Karpas-422 (cell line): Measurements from ENCODE around the gene OR51S1. TPM values are rescaled to one million over a fixed set of nuclear protein-coding genes. Genes with fewer than 3 reads are reported as not detected.
"Not testable (repeated sequence)": the region's sequence is repeated elsewhere in the genome, so short reads cannot be mapped to it uniquely, and the experiment has no call there.

Source experiments
- DNase-seq: peaks from one replicate; pipeline ENCODE4 v3.0.0-alpha.2; 2015
- H2AFZ ChIP-seq: fragments of 200-600 bp; sonication (generic); 2 replicates; pipeline ENCODE4 v1.6.1; 2014; ENCODE audit warnings: antibody characterized with exemption, low read length, mixed read lengths
- H3K27ac ChIP-seq: fragments of 200-600 bp; sonication (generic); 2 replicates; pipeline ENCODE4 v1.5.1; 2014; ENCODE audit warnings: mild to moderate bottlenecking, low read length, moderate library complexity
- H3K27me3 ChIP-seq: fragments of 200-600 bp; sonication (generic); 2 replicates; pipeline ENCODE4 v1.6.1; 2014; ENCODE audit warnings: low read length, mixed read lengths
- H3K36me3 ChIP-seq: fragments of 200-600 bp; sonication (generic); 2 replicates; pipeline ENCODE4 v1.6.1; 2014; ENCODE audit warnings: low read length, mixed read lengths; ENCODE audit not compliant: insufficient read depth
- H3K4me1 ChIP-seq: fragments of 200-600 bp; sonication (generic); 2 replicates; pipeline ENCODE4 v1.6.1; 2014; ENCODE audit warnings: mild to moderate bottlenecking, low read length, mixed read lengths
- H3K4me2 ChIP-seq: fragments of 200-600 bp; sonication (generic); 2 replicates; pipeline ENCODE4 v1.6.1; 2014; ENCODE audit warnings: low read length, low read depth, mild to moderate bottlenecking; ENCODE audit not compliant: poor library complexity, severe bottlenecking
- H3K4me3 ChIP-seq: fragments of 200-600 bp; sonication (generic); 2 replicates; pipeline ENCODE4 v1.5.1; 2014; ENCODE audit warnings: mild to moderate bottlenecking, antibody characterized with exemption, low read length, mixed read lengths
- H3K79me2 ChIP-seq: fragments of 200-600 bp; sonication (generic); 2 replicates; pipeline ENCODE4 v1.6.1; 2014; ENCODE audit warnings: mild to moderate bottlenecking, low read length, mixed read lengths
- H3K9ac ChIP-seq: fragments of 200-600 bp; sonication (generic); 2 replicates; pipeline ENCODE4 v1.6.0; 2014; ENCODE audit warnings: low read length
- H3K9me2 ChIP-seq: fragments of 200-600 bp; sonication (generic), shearing (Covaris generic); replicated peaks from 2 replicates; pipeline ENCODE4 v1.6.0; 2014; ENCODE audit warnings: mild to moderate bottlenecking, low read length, moderate library complexity; ENCODE audit not compliant: insufficient read depth
- H3K9me3 ChIP-seq: fragments of 300-700, 200-600 bp; sonication (generic); 2 replicates; pipeline ENCODE4 v1.6.1; 2014; ENCODE audit warnings: low read length, mixed read lengths
- H4K20me1 ChIP-seq: fragments of 200-600 bp; sonication (generic); 2 replicates; pipeline ENCODE4 v1.6.1; 2014; ENCODE audit warnings: mild to moderate bottlenecking, antibody characterized with exemption, low read length, low read depth; ENCODE audit not compliant: insufficient read depth
- total RNA-seq: library from RNA; depleted of rRNA; stranded (reverse); fragments of >200 nt; shearing (Covaris generic); gene quantifications from 2 replicates; pipeline ENCODE4 v1.2.3, GENCODE V29; 2014; ENCODE audit warnings: low replicate concordance

OR51S1 gene
- total RNA-seq, 1 experiment from 2014 or later, result not detected

DNA sequence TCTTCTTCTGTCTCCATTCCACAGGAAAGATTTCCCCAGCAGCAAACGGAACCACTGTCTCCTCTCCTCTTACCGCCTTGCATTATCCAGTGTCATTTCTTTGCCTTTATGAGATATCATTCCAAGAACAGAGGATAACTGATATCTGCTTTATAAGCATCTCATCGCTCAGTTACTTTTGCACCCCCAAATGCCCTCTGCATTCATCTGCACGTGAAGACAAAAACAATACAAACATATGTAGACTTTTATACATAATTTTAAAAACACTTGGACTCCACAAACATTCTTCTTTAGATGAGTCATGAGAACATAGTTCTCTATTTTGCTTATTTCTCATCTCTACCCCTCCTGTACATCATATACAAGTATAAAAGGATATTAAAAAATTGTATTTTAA lies 32.2 kb upstream of the OR51S1 start:
- Histone ChIP-seq H4K20me1 (no peaks in the 10 kb centered on the region), H3K36me3 (no peaks in the 10 kb centered on the region), H3K79me2 (no peaks in the 10 kb centered on the region), H3K4me3 (no peak overlapping the region), H3K9ac (no peak overlapping the region), H3K9me3 (no peaks in the 10 kb centered on the region), H3K4me1 (no peaks in the 10 kb centered on the region), H2AFZ (no peak overlapping the region), H3K27me3 (no peaks in the 10 kb centered on the region), H3K9me2 (no peaks in the 10 kb centered on the region), H3K4me2 (no peak overlapping the region), H3K27ac (no peak overlapping the region)
- no peak for DNase-seq

DNA sequence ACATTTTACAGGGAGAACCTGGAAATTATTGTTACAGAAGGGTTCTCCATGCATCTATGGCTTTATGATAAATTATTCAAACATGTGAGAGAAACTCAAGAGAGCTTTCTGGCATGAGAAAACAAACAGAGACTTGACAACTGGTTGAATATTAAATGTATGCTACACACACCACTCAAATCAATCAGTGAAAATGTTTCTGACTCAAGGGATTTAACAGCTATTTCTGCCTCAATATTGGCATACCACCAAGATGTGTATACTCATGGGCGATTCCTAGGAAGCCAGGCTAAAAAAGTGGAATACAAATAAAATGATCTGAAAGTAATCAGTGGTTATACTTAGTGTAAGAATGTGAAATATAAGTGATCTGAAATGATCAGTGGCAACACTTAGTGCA lies 16.8 kb upstream of the OR51S1 start:
- Histone ChIP-seq H3K9ac (no peak overlapping the region), H3K79me2 (no peaks in the 10 kb centered on the region), H3K9me2 (no peaks in the 10 kb centered on the region), H4K20me1 (no peaks in the 10 kb centered on the region), H3K4me2 (no peak overlapping the region), H3K36me3 (no peaks in the 10 kb centered on the region), H3K27me3 (no peaks in the 10 kb centered on the region), H2AFZ (no peak overlapping the region), H3K9me3 (no peaks in the 10 kb centered on the region), H3K4me3 (no peak overlapping the region), H3K4me1 (no peaks in the 10 kb centered on the region), H3K27ac (no peak overlapping the region)
- no peak for DNase-seq

- Histone ChIP-seq H3K27me3 (no peaks in the 10 kb centered on the region), H3K9me2 (no peaks in the 10 kb centered on the region), H3K79me2 (no peaks in the 10 kb centered on the region), H3K4me1 (no peaks in the 10 kb centered on the region), H3K36me3 (no peaks in the 10 kb centered on the region), H3K9ac (no peak overlapping the region), H3K9me3 (no peaks in the 10 kb centered on the region), H3K4me3 (no peak overlapping the region), H4K20me1 (no peaks in the 10 kb centered on the region), H2AFZ (no peak overlapping the region), H3K4me2 (no peak overlapping the region), H3K27ac (no peak overlapping the region)
- no peak for DNase-seq
Measured at GRCh38 chr11:4863876-4864275, 14.9 kb upstream of the OR51S1 start.

DNA sequence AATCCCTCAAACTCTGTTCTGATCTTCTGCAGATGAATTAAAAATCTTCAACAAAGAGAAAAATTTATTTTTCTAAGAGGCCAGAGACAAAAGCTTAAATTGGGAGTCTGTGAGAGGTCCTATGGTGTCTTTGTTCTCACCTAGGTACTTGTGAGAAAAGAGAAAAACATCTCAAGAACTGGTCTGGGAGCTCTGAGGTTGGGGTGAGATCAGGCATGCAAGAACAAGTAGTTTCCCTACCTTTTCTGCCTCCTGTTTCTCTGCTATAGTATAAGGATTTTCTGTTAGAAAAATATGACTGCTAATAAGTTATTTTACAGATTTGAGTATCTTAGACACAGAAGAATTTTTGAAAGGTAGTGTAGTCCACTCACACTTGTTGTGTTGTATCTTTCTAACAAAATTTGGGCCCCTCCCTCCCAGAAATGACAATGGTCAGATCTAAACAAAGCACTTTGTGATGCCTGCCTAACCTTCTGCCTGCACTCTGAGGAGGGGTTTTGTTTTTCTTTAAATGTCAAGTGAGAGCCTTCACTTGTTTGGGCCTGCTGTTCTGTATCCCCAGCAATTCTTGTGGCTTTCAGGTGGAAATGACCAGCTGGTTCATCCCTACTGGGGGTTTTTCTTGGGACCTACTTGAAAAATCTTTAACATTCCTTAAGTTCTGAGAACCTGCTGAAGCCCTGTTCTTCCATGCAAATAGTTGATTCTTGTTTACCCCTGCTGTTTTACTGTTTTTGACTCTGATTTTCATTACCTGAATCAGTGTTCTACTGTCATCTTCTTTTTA lies 13.6 kb upstream of the OR51S1 start:
- Histone ChIP-seq H4K20me1 (no peaks in the 10 kb centered on the region), H3K9ac (no peak overlapping the region), H2AFZ (no peak overlapping the region), H3K4me2 (no peak overlapping the region), H3K27me3 (no peaks in the 10 kb centered on the region), H3K4me3 (no peak overlapping the region), H3K27ac (no peak overlapping the region), H3K4me1 (no peaks in the 10 kb centered on the region), H3K79me2 (no peaks in the 10 kb centered on the region), H3K36me3 (no peaks in the 10 kb centered on the region), H3K9me3 (no peaks in the 10 kb centered on the region), H3K9me2 (no peaks in the 10 kb centered on the region)
- no peak for DNase-seq

DNA sequence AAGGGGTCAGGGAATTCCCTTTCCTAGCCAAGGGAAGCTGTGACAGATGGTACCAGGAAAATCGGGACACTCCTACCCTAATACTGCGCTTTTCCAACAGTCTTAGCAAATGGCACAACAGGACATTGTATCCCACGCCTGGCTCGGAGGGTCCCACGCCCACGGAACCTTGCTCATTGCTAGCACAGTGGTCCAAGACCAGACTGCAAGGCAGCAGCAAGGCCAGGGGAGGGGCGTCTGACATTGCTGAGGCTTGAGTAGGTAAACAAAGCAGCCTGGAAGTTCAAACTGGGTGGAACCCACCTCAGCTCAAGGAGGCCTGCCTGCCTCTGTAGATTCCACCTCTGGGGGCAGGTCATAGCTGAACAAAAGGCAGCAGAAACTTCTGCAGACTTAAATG lies 5.3 kb upstream of the OR51S1 start:
- not testable (repeated sequence) for H3K79me2 ChIP-seq, H2AFZ ChIP-seq, H3K9me3 ChIP-seq, H3K4me2 ChIP-seq, H3K9me2 ChIP-seq, H4K20me1 ChIP-seq, DNase-seq, H3K4me1 ChIP-seq, H3K9ac ChIP-seq, H3K27ac ChIP-seq, H3K36me3 ChIP-seq, H3K4me3 ChIP-seq, H3K27me3 ChIP-seq

GRCh38 chr11:4851033-4851432 lies 2.0 kb upstream of the OR51S1 start:
- Histone ChIP-seq H3K4me2 (no peak overlapping the region), H3K27ac (no peak overlapping the region), H3K9me2 (no peaks in the 10 kb centered on the region)

DNA sequence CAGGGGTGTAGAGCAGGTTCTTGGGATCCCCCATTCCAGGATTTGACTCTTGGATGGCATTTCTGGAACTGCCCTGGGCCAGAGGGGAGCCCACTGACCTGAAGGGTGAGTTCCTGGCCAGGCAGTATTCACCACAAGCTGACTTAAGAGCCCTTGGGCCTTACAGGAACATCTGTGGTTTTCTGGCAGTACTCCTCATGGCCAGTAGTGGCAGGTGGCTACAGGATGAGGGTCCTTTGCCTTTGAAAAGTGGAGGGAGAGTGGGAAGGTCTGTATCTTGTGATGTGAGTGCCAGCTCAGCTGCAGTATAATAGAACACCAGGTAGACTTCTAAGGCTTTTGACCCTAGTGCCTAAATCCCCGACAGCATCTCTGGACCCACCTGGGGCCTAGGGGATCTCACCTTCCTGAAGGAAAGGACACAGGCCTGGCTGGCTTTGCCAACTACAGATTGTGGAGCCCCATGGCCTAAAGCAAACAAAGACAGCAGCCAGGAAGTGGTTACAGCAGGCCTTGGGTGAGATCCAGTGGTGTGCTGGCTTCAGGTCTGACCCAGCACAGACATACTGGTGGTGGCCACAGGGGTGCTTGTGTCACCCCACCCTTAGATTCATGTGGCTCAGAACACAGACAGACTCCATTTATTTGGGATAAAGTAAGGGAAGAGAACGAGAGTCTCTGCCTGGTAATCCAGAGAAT lies 9.0 kb downstream of the OR51S1 start:
- Histone ChIP-seq H3K9me3 (no peaks in the 10 kb centered on the region), H3K36me3 (no peaks in the 10 kb centered on the region), H3K4me3 (no peak overlapping the region), H4K20me1 (no peaks in the 10 kb centered on the region), H3K27ac (no peak overlapping the region), H3K27me3 (no peaks in the 10 kb centered on the region), H3K4me1 (no peaks in the 10 kb centered on the region), H3K79me2 (no peaks in the 10 kb centered on the region), H3K9ac (no peak overlapping the region), H3K4me2 (no peak overlapping the region), H2AFZ (no peak overlapping the region), H3K9me2 (no peaks in the 10 kb centered on the region)
- DNase-seq, result no peak

More at GRCh38 chr11:4851033-4851432, 2.0 kb upstream of the OR51S1 start:
- Histone ChIP-seq H3K4me1 (no peaks in the 10 kb centered on the region), H3K9me3 (no peaks in the 10 kb centered on the region), H2AFZ (no peak overlapping the region), H3K9ac (no peak overlapping the region), H3K36me3 (no peaks in the 10 kb centered on the region), H3K79me2 (no peaks in the 10 kb centered on the region), H3K27me3 (no peaks in the 10 kb centered on the region), H3K4me3 (no peak overlapping the region), H4K20me1 (no peaks in the 10 kb centered on the region)
- DNase-seq, result no peak

- Histone ChIP-seq H3K36me3 (no peaks in the 10 kb centered on the region), H3K27ac (no peak overlapping the region), H3K27me3 (no peaks in the 10 kb centered on the region), H3K9me3 (no peaks in the 10 kb centered on the region), H3K9ac (no peak overlapping the region), H3K9me2 (no peaks in the 10 kb centered on the region), H3K4me2 (no peak overlapping the region), H3K4me1 (no peaks in the 10 kb centered on the region), H2AFZ (no peak overlapping the region), H4K20me1 (no peaks in the 10 kb centered on the region), H3K4me3 (no peak overlapping the region), H3K79me2 (no peaks in the 10 kb centered on the region)
- no peak for DNase-seq
Measured at GRCh38 chr11:4830909-4831308, 18.1 kb downstream of the OR51S1 start.
